ENCODE measurements around the gene FETUB. TPM values are rescaled to one million over a fixed set of nuclear protein-coding genes. Genes with fewer than 3 reads are reported as not detected.

The FETUB gene
- total RNA-seq, 1 donor from 2014 or later, result not detected

DNA sequence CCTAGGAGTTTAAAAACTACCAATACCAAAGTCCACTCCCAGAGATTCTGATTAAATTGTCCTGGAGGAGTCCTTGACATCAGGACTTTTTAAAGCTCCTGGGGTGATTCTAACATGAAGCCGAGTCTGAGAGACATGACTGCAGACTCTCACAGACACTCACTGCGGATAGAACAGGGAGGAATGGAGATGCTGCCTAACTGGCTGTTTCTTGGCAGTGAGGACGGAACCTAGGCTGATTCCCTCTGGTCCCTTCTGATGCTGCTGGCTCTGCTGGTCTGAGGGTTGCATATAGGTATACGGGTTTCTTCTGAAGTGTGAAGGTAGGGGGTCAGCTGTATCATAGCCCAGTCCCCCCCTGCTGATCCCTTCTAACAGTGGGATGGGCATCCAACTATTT, 24.3 kb downstream of the FETUB start:
- H3K36me3 Mint-ChIP-seq, result no peaks in the 10 kb centered on the region
- no peak overlapping the region for H3K27ac Mint-ChIP-seq
- H3K4me1 Mint-ChIP-seq, result peaks cover 12% of the 10 kb centered on the region
- no peaks in the 10 kb centered on the region for H3K9me3 Mint-ChIP-seq
- TF ChIP-seq, protein P1, sequence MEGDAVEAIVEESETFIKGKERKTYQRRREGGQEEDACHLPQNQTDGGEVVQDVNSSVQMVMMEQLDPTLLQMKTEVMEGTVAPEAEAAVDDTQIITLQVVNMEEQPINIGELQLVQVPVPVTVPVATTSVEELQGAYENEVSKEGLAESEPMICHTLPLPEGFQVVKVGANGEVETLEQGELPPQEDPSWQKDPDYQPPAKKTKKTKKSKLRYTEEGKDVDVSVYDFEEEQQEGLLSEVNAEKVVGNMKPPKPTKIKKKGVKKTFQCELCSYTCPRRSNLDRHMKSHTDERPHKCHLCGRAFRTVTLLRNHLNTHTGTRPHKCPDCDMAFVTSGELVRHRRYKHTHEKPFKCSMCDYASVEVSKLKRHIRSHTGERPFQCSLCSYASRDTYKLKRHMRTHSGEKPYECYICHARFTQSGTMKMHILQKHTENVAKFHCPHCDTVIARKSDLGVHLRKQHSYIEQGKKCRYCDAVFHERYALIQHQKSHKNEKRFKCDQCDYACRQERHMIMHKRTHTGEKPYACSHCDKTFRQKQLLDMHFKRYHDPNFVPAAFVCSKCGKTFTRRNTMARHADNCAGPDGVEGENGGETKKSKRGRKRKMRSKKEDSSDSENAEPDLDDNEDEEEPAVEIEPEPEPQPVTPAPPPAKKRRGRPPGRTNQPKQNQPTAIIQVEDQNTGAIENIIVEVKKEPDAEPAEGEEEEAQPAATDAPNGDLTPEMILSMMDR (IDR thresholded peaks at IDR 0.05; ENCODE audit: unreplicated experiment), result no peak
- no peak overlapping the region for H3K4me3 Mint-ChIP-seq
- DNase-seq (ENCODE audit: low spot score in 2 of 2, unreplicated experiment in 2 of 2), result no peak
- H3K27me3 Mint-ChIP-seq (ENCODE audit: low read depth), result peaks cover 2% of the 10 kb centered on the region

DNA sequence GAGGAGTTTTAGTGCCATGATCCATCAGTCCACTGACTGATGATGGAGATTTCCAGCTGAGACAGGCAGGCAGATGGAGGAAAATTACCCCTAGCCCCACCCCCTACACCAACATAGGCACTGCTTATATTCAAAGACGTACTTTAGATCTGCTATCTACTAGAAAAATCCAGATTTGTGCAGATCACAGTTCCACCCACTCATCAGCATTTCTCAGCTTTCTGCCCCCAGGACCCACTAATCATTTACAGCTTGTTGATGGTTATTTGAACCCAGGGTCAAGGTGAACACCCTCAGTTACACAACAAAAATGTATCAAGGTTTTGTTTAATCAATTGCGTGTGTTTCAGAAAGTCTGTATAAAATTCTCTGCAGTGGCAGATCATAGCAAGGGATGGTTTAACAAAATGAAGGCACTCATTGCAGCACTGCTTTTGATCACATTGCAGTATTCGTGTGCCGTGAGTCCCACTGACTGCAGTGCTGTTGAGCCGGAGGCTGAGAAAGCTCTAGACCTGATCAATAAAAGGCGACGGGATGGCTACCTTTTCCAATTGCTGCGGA, 25.5 kb downstream of the FETUB start, which contains the start of gene HRG:
Gene HRG, plus strand, starts transcription at position 390 of the 564 bp plus-strand sequence. Its CDS starts 18 bp downstream, at position 408.
- peaks cover 12% of the 10 kb centered on the region for H3K4me1 Mint-ChIP-seq
- DNase-seq (ENCODE audit: low spot score in 2 of 2, unreplicated experiment in 2 of 2), result no peak
- TF ChIP-seq, protein P1 (IDR thresholded peaks at IDR 0.05; ENCODE audit: unreplicated experiment), result no peak
- peaks cover 2% of the 10 kb centered on the region for H3K27me3 Mint-ChIP-seq (ENCODE audit: low read depth)
- H3K4me3 Mint-ChIP-seq, result no peak within 1 kb of the TSS
- H3K36me3 Mint-ChIP-seq, result no peaks in the 10 kb centered on the region
- H3K9me3 Mint-ChIP-seq, result no peaks in the 10 kb centered on the region
- H3K27ac Mint-ChIP-seq, result no peak within 1 kb of the TSS

DNA sequence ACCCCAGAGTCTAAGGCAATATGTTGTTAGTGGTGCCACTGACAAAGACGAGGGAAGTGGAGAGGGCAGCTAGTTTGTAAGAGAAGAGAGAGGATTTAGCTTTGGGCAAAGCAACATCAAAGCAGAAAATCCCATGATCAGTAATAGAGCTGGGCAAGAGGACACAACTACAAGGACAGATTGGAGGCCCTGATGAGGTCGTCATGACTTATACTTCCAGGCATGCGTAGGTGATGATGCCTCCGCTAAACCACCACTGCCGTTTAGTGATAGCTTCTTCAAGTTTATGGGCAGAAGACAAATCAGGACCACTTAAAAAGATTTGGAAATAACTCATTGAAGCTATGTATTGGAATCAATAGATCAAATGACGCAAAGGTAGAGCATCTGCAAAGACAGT, 28.2 kb downstream of the FETUB start:
- Mint-ChIP-seq H3K4me3 (no peak overlapping the region), H3K4me1 (peaks cover 10% of the 10 kb centered on the region), H3K27me3 (ENCODE audit: low read depth) (peaks cover 18% of the 10 kb centered on the region), H3K36me3 (no peaks in the 10 kb centered on the region), H3K9me3 (no peaks in the 10 kb centered on the region), H3K27ac (no peak overlapping the region)
- DNase-seq (ENCODE audit: low spot score in 2 of 2, unreplicated experiment in 2 of 2), result no peak
- TF ChIP-seq, protein P1 (IDR thresholded peaks at IDR 0.05; ENCODE audit: unreplicated experiment), result no peak

DNA sequence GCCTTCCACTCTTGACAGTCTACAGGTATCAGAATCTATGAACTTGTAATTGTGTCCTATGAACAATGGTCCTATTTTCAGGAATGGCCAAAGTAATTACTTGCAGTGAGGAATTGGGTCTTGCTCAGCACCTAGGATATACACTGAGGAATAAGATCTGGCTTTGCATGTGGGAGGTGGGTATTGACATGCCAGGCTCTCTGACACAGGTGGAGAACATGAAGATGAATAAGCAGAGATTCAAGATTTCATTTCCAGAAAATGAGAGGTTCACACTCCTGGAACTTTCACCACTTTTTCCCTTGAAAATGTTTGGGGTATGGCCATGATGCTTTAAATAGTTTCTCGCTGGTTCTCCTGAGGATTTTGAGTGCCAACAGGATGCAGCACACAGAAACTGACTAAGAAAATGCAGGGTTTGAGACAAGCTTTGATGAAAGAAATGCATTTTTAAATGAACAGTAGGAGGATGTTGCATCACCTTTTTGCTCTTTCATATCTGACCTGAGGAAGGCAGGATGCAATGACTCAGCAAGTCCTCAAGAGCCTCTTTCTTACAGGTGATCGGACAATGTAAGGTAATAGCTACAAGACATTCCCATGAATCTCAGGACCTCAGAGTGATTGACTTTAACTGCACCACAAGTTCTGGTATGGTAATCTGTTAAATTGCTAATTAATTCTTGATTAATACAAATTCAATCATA, 29.3 kb downstream of the FETUB start:
- H3K4me1 Mint-ChIP-seq, result no peaks in the 10 kb centered on the region
- DNase-seq (ENCODE audit: low spot score in 2 of 2, unreplicated experiment in 2 of 2), result no peak
- TF ChIP-seq, protein P1 (IDR thresholded peaks at IDR 0.05; ENCODE audit: unreplicated experiment), result no peak
- H3K9me3 Mint-ChIP-seq, result no peaks in the 10 kb centered on the region
- peaks cover 28% of the 10 kb centered on the region for H3K27me3 Mint-ChIP-seq (ENCODE audit: low read depth)
- no peak overlapping the region for H3K27ac Mint-ChIP-seq
- no peaks in the 10 kb centered on the region for H3K36me3 Mint-ChIP-seq
- H3K4me3 Mint-ChIP-seq, result no peak overlapping the region

DNA sequence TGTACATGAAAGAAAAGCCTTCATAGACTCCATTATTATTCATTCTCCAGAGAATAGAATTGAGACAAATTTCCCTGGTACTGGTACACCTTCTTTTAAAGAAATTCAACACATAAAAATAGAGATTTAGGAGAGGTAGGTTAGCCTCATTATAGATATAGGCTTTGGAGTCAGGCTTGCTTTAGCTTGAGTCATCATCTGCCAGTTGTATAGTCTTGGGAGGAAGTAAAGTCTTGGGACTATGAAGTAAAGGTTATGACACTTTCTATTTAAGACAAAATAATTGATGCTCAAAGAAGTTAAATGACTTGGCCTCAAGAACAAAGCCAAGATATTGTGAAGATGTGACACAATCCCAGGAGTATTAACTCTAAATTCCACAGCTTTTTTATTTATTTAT, 30.0 kb downstream of the FETUB start:
- Mint-ChIP-seq H3K27me3 (ENCODE audit: low read depth) (peaks cover 33% of the 10 kb centered on the region), H3K4me1 (no peaks in the 10 kb centered on the region), H3K36me3 (no peaks in the 10 kb centered on the region), H3K9me3 (no peaks in the 10 kb centered on the region), H3K4me3 (no peak overlapping the region), H3K27ac (no peak overlapping the region)
- TF ChIP-seq, protein P1 (IDR thresholded peaks at IDR 0.05; ENCODE audit: unreplicated experiment), result no peak
- DNase-seq (ENCODE audit: low spot score in 2 of 2, unreplicated experiment in 2 of 2), result no peak
